Measurements from ENCODE around the gene SRP14.

DNA sequence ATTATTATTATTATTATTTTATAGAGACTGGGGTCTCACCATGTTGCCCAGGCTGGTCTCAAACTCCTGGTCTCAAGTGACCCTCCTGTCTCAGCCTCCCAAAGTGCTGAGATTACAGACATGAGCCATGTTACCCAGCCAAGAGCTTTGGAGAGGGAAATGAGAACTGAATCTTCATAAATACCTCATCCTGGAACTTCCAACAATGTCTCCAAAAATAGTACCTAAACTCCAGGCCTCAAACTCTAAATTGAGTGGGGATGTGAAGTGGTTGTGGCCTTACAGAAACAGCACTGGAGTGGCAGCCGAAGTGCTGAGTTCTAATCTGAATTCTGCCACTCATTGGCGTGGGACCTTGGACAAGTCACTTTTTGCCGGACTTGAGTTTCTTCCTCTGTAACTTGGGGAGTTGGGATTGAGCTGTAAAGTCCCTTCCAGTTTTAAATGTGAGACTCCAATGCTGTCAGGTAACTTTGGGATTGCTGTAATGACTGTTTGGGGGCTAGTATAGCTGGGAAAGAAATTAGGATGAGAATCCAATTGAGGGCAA, 10.0 kb upstream of the SRP14 start:
- no peak for TF ChIP-seq CTCF (IDR thresholded peaks at IDR 0.05)
- no peak for TF ChIP-seq POLR2A (IDR thresholded peaks at IDR 0.05)
